Left lung (tissue), 10 donors: ENCODE results near the gene CLMN. TPM values are rescaled to one million over a fixed set of nuclear protein-coding genes. Genes with fewer than 3 reads are reported as not detected.

Experiments used
- ATAC-seq: fragments of 200-7000 bp; cut with Tn5 transposase; one replicate; pipeline ENCODE4 v1.9.1; 2020; ENCODE audit warnings: moderate library complexity
- DNase-seq, 4 donors: peaks; one replicate each; pipeline ENCODE4 v3.0.0-alpha.2; 2013 to 2020
- H3K27ac ChIP-seq, 2 donors: fragments of 200-600 bp; sonication (generic) in 1 of 2; one replicate each; pipeline versions ENCODE4 v1.5.0 to v1.8.0; 2020 to 2021
- H3K27me3 ChIP-seq, 2 donors: fragments of 200-600 bp; sonication (generic) in 1 of 2; one replicate each; pipeline versions ENCODE4 v1.5.0 to v1.8.0; 2020 to 2021
- H3K36me3 ChIP-seq, 2 donors: fragments of 200-600 bp; sonication (generic) in 1 of 2; one replicate each; pipeline versions ENCODE4 v1.5.0 to v1.8.0; 2020 to 2021
- H3K4me1 ChIP-seq, 2 donors: fragments of 200-600 bp; one replicate each; pipeline ENCODE4 v1.8.0; 2021
- H3K4me3 ChIP-seq, 2 donors: fragments of 200-600 bp; sonication (generic) in 1 of 2; one replicate each; pipeline versions ENCODE4 v1.5.0 to v1.8.0; 2020 to 2021; ENCODE audit warnings: mild to moderate bottlenecking in 1 of 2
- H3K9me3 ChIP-seq, 2 donors: fragments of 200-600 bp; sonication (generic) in 1 of 2; one replicate each; pipeline versions ENCODE4 v1.5.0 to v1.8.0; 2020 to 2021
- intact Hi-C, 2 donors: fragments of 100-400 bp; cut with DNase I; formaldehyde crosslinking; loops; one replicate each; pipeline versions ENCODE4 v1.11.2 to v1.14.2; 2022
- polyA plus RNA-seq, 6 donors: library from polyadenylated mRNA; unstranded; fragments of 120-200 nt; gene quantifications; one replicate each; pipeline ENCODE4 v1.2.1, GENCODE V29; 2013; ENCODE audit not compliant: insufficient read length in 6 of 6
- total RNA-seq, 2 donors: library from RNA; stranded (reverse); fragmentation: NEBNext Ultra II Directional; extraction: Animal tissue kit (Norgen Biotek cat#: 25700); gene quantifications; one replicate each; pipeline ENCODE4 v1.2.1, GENCODE V29; 2021
- TF ChIP-seq, protein P1 (sequence below), 2 donors: fragments of 200-600 bp; sonication (generic) in 1 of 2; IDR thresholded peaks; one replicate each; pipeline versions ENCODE4 v1.5.0 to v1.8.0; 2021; ENCODE audit warnings: antibody characterized with exemption in 2 of 2
- donor health status: DM: no; HTN: yes; CAD: no.
- donor health status: DM: no; HTN: no; CAD: no.

Gene CLMN
- total and polyA plus RNA-seq, 8 donors, result 10.3 to 30.0 (median 12.6) TPM

DNA sequence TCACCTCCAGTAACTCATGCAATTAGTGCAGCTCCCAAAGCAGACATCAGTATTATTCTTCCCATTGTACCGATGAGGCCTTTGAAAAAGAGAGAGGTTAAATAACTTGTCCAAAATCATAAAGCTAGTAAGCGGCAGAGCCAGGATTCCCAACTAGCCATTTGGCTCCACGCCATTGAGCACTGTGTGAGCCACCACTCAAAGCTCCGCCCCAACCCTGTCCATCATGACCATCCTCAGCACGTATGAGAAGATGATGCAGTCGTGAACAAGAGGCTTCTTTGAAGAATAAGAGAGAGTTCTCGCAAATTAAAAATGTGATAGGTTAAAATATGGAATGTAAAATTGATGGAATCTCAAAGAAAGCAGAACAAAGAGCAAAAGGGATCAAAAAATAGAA lies 14.6 kb downstream of the CLMN start:
- no peak overlapping the region for H3K4me3 ChIP-seq
- peaks cover 7 to 12% of the 10 kb centered on the region in 2 donors for H3K4me1 ChIP-seq
- intact Hi-C loops, result no loop called here
- no peak overlapping the region for H3K27ac ChIP-seq
- no peak for DNase-seq
- no peak for ATAC-seq
- H3K27me3 ChIP-seq, result peaks cover 0 to 1% of the 10 kb centered on the region in 2 donors
- H3K9me3 ChIP-seq, result no peaks in the 10 kb centered on the region
- H3K36me3 ChIP-seq, result no peaks in the 10 kb centered on the region
- TF ChIP-seq, protein P1, sequence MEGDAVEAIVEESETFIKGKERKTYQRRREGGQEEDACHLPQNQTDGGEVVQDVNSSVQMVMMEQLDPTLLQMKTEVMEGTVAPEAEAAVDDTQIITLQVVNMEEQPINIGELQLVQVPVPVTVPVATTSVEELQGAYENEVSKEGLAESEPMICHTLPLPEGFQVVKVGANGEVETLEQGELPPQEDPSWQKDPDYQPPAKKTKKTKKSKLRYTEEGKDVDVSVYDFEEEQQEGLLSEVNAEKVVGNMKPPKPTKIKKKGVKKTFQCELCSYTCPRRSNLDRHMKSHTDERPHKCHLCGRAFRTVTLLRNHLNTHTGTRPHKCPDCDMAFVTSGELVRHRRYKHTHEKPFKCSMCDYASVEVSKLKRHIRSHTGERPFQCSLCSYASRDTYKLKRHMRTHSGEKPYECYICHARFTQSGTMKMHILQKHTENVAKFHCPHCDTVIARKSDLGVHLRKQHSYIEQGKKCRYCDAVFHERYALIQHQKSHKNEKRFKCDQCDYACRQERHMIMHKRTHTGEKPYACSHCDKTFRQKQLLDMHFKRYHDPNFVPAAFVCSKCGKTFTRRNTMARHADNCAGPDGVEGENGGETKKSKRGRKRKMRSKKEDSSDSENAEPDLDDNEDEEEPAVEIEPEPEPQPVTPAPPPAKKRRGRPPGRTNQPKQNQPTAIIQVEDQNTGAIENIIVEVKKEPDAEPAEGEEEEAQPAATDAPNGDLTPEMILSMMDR (IDR thresholded peaks at IDR 0.05), result no peak

DNA sequence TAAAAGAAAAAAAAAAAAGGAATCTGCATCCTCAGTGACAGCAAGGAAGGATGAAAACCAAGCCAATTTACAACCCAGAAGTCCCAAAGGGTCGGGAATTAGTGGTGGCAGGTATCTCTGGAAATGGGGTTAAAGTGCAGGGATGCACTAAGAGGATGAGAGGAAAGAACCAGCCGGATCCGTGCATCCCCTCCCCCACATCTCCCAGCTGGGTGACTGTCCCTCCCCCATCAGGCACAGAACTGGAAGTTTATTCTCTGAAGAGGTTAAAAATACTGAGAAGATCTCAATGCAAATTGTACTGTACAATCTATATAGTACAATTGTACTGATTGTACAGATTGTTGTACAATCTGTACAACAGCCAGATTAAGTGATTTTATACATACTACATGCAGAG lies 15.4 kb downstream of the CLMN start:
- Histone ChIP-seq H3K36me3 (no peaks in the 10 kb centered on the region), H3K4me3 (no peak overlapping the region), H3K9me3 (no peaks in the 10 kb centered on the region), H3K4me1 (peaks cover 7 to 12% of the 10 kb centered on the region in 2 donors), H3K27ac (no peak overlapping the region), H3K27me3 (peaks cover 0 to 4% of the 10 kb centered on the region in 2 donors)
- ATAC-seq, result no peak
- TF ChIP-seq, protein P1 (IDR thresholded peaks at IDR 0.05), result no peak
- intact Hi-C loops, result no loop called here
- no peak for DNase-seq

DNA sequence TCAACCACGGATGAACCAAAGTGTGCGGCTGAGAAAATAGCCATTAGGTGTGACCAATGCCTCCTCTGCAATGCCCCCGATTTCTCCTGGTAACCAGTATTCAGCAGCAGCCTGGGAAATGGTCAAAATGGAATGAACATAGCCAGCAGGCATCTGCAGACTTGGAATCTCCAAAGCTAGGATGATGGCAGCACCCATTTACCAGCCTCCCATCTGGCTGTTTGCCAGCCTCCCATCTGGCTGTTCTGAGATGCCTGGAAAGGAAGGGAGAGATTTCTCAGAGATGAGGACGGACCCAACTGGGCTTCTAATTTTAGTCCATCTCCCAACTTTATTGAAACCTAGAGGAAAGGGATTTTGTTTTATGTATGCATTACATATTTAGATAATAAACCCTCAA lies 16.2 kb downstream of the CLMN start:
- Histone ChIP-seq H3K27me3 (peaks cover 0 to 4% of the 10 kb centered on the region in 2 donors), H3K4me1 (peaks cover 7 to 12% of the 10 kb centered on the region in 2 donors), H3K9me3 (no peaks in the 10 kb centered on the region), H3K27ac (no peak overlapping the region), H3K4me3 (no peak overlapping the region), H3K36me3 (no peaks in the 10 kb centered on the region)
- intact Hi-C loops, result no loop called here
- TF ChIP-seq, protein P1 (IDR thresholded peaks at IDR 0.05), result no peak
- DNase-seq (no peak), ATAC-seq (no peak)

DNA sequence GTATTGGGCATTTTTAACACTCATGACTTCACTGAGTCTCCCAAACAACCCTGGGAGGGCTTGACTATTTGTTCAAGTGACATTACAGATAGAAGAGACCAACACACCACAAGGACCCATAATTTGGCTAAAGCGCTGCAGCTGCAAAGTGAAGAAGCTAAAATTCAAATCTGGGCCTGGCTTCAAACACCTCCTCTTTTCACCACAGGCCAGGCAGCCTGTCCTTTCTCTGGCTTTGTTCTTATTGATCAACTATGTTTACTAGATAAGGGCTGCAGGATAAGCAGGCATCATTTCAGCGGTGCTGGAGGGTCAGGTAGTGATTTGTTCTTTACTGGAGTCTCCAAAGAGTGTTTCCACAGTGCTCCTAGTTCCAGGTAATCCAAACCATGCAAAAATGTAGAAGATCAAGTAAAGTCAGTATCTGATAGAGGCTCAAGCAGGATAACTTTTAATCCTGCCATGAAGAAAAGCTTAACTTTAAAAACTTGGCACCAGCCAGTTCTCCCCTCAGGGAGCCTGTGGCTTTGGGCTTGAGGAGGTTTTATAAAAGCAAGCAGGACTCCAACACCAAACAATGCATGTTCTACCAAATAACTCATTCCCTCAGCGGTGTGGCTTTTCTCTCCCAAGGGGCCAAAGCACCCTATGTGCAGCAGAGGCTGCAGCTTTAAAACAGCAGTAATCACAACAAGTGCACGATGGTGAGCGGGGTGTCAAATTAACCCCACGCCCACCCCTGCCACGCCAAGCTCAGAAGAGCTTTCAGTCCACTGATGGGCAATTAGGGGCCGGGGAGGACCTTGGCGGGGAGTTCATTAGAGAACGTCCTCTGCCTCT lies 16.8 kb downstream of the CLMN start:
- Histone ChIP-seq H3K27ac (no peak overlapping the region), H3K27me3 (peaks cover 0 to 4% of the 10 kb centered on the region in 2 donors), H3K4me1 (peaks cover 7 to 9% of the 10 kb centered on the region in 2 donors), H3K36me3 (no peaks in the 10 kb centered on the region), H3K9me3 (no peaks in the 10 kb centered on the region), H3K4me3 (no peak overlapping the region)
- TF ChIP-seq, protein P1 (IDR thresholded peaks at IDR 0.05), result no peak
- intact Hi-C loops, result no loop called here
- ATAC-seq (no peak), DNase-seq (no peak)

DNA sequence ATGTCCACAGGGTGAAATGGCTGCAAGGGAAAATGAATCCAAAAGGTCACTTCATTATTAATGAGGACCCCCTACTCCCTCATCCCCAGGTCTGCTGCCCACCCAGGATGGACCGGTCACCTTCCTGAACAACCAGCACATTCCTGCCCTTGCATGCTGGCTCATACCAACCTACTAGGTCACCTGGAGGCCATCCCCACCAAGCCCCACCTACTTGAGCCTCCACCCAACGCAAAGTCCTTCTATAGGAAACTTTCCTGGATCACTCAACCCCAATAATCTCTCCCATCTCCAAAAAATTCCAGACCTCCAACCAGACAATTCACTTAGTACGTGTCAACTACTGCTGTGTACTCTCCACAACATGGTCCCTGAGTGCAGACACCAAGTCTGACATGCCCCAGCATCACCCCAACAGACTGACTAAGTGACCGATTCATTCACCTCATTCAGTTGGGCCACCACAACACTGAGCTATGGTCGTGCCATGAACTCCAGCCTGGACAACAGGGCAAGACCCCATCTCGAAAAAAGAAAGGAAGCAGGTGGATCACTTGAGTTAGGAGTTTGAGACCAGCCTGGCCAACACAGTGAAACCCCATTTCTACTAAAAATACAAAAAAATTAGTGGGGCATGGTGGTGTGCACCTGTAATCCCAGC lies 18.1 kb downstream of the CLMN start:
- H3K4me1 ChIP-seq, result no peaks in the 10 kb centered on the region
- peaks cover 0 to 4% of the 10 kb centered on the region in 2 donors for H3K27me3 ChIP-seq
- no peaks in the 10 kb centered on the region for H3K9me3 ChIP-seq
- H3K27ac ChIP-seq, result no peak overlapping the region
- TF ChIP-seq, protein P1 (IDR thresholded peaks at IDR 0.05), result no peak
- H3K4me3 ChIP-seq, result no peak overlapping the region
- ATAC-seq (no peak), DNase-seq (no peak)
- H3K36me3 ChIP-seq, result no peaks in the 10 kb centered on the region
- intact Hi-C loops, result no loop called here
